ENCODE results near the gene OTOP2.

The OTOP2 gene

DNA sequence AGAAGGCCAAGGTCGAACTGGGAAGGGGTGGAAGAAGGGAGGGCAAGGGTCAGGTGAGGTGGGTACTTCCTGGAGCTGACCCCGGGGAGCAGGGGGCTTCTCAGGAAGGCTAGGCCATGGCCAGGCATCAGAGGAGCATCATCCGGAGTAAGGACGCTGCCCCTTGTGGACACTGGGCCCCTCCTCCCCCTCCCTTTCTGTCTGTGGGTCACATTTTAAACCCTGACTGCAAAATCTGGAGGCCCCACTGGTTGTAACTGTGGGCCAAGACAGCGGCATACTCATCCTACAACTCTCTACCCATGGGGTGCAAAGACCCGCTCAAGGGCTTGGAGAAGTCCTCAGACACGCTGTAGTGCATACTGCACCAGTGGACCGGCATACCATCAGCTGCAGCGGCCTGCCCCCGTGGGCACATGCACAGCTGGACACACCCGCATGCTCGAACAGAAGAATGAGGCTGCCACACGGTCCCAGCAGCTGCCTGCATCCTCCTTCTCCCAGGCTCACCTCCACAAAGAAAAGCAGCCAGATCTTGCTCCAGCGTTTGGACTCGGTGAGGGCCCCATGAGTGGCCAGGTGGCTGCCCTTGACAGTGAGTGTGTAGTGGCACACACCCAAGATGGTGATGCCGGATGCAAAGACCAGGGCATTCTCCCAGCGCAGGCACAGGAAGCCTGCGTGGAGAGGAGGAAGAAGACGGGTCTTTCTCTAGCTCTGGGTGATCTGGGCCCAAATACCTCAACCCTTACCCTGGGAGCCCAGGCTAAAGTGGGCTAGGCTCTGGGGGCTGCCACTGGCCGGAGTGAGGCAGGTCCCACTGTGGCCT lies 31.8 kb upstream of the OTOP2 start:
- TF ChIP-seq, protein P1, sequence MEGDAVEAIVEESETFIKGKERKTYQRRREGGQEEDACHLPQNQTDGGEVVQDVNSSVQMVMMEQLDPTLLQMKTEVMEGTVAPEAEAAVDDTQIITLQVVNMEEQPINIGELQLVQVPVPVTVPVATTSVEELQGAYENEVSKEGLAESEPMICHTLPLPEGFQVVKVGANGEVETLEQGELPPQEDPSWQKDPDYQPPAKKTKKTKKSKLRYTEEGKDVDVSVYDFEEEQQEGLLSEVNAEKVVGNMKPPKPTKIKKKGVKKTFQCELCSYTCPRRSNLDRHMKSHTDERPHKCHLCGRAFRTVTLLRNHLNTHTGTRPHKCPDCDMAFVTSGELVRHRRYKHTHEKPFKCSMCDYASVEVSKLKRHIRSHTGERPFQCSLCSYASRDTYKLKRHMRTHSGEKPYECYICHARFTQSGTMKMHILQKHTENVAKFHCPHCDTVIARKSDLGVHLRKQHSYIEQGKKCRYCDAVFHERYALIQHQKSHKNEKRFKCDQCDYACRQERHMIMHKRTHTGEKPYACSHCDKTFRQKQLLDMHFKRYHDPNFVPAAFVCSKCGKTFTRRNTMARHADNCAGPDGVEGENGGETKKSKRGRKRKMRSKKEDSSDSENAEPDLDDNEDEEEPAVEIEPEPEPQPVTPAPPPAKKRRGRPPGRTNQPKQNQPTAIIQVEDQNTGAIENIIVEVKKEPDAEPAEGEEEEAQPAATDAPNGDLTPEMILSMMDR (IDR thresholded peaks at IDR 0.05; ENCODE audit: insufficient read depth, missing control alignments), result no peak
- DNase-seq (ENCODE audit: insufficient read length, low spot score) (no peak), FAIRE-seq (no peak)

DNA sequence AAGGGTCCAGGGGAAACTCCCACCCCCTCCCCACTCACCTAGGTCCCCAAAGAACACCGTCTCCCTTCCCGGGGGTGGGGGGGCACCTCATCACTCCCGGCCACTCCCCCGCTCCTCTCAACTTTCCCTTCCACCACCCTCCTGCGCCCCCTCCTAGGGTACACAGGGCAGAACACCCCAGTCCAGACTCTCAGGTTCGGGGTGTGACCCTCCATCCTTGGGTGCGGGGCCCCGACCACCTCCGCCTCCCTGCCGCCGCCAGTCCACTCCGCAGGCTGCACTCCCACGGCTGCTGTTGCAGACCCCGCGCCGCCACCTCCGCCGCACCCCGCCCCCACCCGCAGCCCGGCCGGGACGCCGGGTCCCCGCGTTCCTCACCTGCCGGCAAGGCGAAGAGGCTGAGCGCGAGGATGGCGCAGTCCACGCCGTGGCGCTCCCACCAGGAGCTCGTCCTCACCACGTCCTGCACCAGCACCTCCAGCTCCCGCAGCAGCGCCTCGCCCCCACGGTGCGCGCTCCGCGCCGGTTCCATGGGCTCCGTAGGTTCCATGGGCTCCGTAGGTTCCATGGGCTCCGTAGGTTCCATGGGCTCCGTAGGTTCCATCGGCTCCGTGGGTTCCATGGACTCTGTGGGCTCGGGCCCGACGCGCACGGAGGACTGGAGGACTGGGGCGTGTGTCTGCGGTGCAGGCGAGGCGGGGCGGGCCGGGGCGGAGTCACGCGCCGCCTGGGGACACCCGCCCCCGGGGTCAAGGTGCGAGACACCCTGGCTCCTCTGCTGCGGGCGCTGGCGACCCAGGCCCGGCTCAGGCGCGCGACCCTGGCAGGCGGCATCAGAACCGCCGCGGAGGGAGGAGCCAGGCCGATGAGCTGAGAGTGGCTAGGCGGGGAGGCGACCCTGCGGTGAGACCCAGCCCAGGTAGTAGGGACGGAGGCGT lies 30.8 kb upstream of the OTOP2 start, which contains the start of gene FADS6:
Gene FADS6 (minus strand): TSS at position 660 of the 938 bp plus-strand sequence. CDS start 38 bp downstream, at position 622.
- FAIRE-seq, result no peak
- TF ChIP-seq, protein P1 (IDR thresholded peaks at IDR 0.05; ENCODE audit: insufficient read depth, missing control alignments), result no peak
- peak; percentile 57 for DNase-seq (ENCODE audit: insufficient read length, low spot score)

DNA sequence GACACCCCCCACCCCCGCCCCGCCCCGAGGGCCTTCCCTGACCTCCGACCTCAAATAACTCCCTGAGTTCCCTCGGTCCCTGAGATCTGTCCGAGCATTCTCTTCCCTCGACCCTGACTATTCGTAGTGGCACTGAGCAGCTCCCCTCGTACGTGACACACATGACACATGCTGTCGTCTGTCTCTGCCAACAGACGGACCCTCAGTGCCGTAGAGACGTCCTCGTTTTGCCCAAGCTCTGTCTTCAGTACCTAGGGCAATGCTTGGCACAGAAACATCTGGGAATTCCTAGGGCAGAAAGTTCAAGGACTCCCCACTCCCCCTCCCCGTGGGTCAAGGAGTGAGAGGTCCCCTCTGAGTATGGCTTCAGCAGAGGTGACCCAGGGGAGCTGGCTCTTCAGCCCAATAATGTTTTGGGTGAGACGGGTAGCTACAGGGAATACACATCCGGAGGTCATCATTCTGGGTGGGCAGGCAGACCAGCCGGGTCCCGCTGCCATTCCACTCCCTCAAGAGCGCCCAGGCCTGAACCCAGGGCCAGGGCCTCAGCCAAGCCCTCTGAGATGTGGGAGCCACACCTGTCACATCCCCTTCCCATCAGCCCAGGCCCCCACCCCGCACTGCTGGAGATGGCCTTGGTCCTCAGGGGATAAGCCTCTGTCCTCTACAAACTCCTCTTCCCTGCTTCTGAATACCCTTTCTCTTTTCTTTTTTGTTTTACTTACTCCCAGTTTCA lies 30.0 kb upstream of the OTOP2 start:
- TF ChIP-seq, protein P1 (IDR thresholded peaks at IDR 0.05; ENCODE audit: insufficient read depth, missing control alignments), result no peak
- FAIRE-seq (no peak), DNase-seq (ENCODE audit: insufficient read length, low spot score) (no peak)

DNA sequence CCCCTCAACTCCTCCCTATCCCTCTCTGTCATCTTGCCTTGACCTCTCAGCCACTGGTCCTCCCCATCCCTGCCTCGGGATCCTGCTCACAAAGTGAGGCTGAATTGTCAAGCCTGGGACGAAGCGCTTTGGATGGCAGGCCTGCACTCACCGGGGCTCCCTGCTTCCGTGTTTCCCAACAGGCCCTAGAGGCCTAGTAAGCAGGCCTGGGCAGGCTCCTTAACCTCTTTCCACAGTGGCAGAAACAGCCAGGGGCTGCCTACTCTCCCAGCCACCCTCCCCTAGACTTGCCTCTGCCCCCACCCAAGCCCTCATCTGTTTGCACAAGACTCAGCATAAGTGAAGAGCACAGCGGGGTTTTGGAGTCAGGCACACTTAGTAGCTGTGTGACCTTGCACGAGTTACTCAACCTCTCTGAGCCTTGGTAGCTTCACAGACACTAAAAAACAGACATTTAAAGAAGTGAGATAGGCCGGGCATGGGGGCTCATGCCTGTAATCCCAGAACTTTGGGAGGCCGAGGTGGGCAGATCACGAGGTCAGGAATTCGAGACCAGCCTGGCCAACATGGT lies 25.6 kb upstream of the OTOP2 start:
- TF ChIP-seq, protein P1 (IDR thresholded peaks at IDR 0.05; ENCODE audit: insufficient read depth, missing control alignments), result no peak
- DNase-seq (ENCODE audit: insufficient read length, low spot score) (no peak), FAIRE-seq (no peak)

DNA sequence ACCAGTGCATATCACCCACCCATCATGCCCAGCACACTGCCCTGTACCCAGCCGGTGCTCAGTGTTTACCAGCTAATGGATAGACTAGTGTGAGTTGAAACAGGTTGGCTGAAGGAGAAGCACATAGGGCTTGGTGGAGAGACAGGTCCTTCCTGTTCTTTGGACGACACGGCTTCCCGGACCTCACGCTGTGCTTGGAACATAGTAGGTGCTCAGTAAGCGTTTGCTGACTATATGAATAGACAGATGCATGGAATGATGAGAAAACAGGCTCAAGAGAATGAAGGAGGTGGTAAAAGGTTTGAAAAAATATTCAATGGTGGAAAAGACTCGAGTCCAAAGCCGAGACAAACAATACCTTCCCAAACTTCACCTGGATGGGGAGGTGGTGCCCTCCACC lies 23.9 kb upstream of the OTOP2 start:
- TF ChIP-seq, protein P1 (IDR thresholded peaks at IDR 0.05; ENCODE audit: insufficient read depth, missing control alignments), result no peak
- DNase-seq (ENCODE audit: insufficient read length, low spot score) (no peak), FAIRE-seq (no peak)

DNA sequence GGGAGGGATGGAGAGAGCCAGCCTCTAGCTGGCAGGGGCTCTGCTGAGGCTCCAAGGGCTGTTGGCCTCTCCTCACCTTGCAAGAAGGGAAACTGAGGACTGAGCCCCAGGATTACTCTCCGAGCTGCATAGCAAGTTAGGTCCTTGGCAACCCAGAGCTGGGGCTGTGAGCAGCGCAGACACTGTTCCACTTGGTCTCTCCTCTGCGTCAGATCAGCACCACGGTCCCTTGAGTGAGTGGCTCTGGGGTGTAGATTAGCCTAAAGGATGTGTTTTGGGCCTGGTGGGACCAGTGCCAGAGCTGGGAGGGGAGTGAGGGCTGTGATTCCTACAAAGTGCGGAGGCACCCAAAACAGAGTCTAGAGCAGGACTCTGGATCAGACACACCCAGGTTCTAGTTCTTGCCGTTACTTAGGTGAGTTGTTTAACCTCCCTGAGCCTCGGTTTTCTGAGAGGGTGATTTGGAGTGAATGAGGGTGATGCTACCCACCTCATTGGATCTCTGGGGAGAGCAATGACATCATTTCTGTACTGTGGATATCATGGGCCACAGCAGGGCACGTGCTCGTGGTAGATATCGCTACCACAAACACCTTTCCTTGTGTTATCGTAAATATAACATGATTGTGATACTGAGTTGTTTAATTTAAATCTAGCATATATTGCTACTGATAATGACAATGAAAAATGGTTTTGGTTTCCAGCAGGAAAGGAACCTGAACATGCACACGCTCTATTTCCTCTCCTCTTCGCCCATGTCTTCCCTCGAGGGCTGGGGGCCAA lies 22.5 kb upstream of the OTOP2 start:
- TF ChIP-seq, protein P1 (IDR thresholded peaks at IDR 0.05; ENCODE audit: insufficient read depth, missing control alignments), result no peak
- FAIRE-seq, result no peak
- no peak for DNase-seq (ENCODE audit: insufficient read length, low spot score)
